Duodenal mucosa (tissue), 2 donors: ENCODE data around the gene CISH.

Experiments used
- H3K27ac ChIP-seq: one replicate; pipeline ENCODE4 v1.7.0; 2013; ENCODE audit warnings: low read depth, low read length
- H3K27me3 ChIP-seq, 2 donors: one replicate each; pipeline ENCODE4 v1.7.0; 2013; ENCODE audit warnings: low read length in 2 of 2, control low read depth in 1 of 2; ENCODE audit not compliant: insufficient read depth in 2 of 2, control insufficient read depth in 1 of 2
- H3K36me3 ChIP-seq, 2 donors: one replicate each; pipeline ENCODE4 v1.7.0; 2013; ENCODE audit warnings: low read length in 2 of 2, control low read depth in 1 of 2; ENCODE audit not compliant: insufficient read depth in 2 of 2, control insufficient read depth in 1 of 2
- H3K4me1 ChIP-seq, 2 donors: one replicate each; pipeline ENCODE4 v1.7.0; 2013; ENCODE audit warnings: low read length in 2 of 2, control low read depth in 1 of 2; ENCODE audit not compliant: insufficient read depth in 2 of 2, control insufficient read depth in 1 of 2
- H3K4me3 ChIP-seq, 2 donors: one replicate each; pipeline ENCODE4 v1.7.0; 2013; ENCODE audit warnings: low read length in 2 of 2, low read depth in 1 of 2
- H3K9ac ChIP-seq, 2 donors: one replicate each; pipeline ENCODE4 v1.7.0; 2013; ENCODE audit warnings: low read length in 2 of 2, low read depth in 1 of 2
- H3K9me3 ChIP-seq, 2 donors: one replicate each; pipeline ENCODE4 v1.7.0; 2013; ENCODE audit warnings: low read length in 2 of 2, control low read depth in 1 of 2; ENCODE audit not compliant: control insufficient read depth in 1 of 2

CISH gene

DNA sequence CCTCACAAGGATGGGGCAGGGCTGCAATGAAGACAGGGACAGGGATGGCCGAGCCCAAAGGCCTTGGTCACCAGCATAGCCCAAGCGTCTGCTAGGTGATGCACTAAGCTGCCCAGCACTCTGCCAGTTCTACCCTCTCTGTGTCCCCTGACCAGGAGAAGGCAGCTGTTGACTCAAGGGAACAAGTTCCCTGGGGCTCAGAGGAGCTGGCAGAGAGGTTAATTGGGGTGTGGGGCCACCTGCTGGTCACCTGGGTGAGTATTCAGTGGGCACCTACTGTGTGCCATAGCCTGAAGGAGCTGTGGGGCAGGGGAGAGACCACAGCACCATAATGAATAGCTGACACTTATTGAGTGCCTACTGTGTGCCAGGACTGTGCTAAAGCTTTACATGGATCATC lies 41.1 kb upstream of the CISH start:
- Histone ChIP-seq H3K27ac (no peak overlapping the region), H3K36me3 (peaks cover 0 to 13% of the 10 kb centered on the region in 2 donors), H3K4me1 (no peaks in the 10 kb centered on the region), H3K9ac (no peak overlapping the region), H3K9me3 (no peaks in the 10 kb centered on the region), H3K27me3 (no peaks in the 10 kb centered on the region), H3K4me3 (no peak overlapping the region)

DNA sequence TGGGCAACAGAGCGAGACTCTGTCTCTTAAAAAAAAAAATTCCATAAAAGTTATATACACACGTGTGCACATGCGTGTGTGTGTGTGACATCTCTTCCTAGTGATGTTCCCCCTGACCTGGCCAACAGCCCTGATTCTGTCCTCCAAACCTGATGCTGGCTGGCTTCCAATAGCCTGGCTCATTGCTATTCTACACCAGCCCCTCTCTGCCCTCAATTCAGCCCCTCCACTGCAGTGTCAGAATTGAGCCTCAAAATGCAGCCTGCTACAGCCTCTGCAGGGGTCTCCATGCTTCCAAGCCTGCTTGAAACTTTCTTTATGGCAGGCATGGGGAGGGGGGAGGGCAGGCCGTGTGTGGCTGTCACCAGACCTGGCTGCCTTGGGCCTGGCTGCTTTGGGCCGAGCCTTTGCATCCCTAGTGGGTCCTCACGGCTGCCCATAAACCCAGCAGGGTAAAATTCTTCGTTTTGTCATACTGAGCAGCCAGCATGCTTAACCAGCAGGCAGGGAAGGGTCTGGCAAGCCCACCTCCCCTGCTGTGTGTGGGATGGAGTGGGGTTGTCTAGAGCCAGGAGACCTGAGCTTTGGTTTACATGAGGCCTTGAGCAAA lies 40.5 kb upstream of the CISH start:
- Histone ChIP-seq H3K9me3 (no peaks in the 10 kb centered on the region), H3K27me3 (no peaks in the 10 kb centered on the region), H3K36me3 (peaks cover 5 to 19% of the 10 kb centered on the region in 2 donors), H3K4me3 (no peak overlapping the region), H3K4me1 (no peaks in the 10 kb centered on the region), H3K27ac (no peak overlapping the region), H3K9ac (no peak overlapping the region)

DNA sequence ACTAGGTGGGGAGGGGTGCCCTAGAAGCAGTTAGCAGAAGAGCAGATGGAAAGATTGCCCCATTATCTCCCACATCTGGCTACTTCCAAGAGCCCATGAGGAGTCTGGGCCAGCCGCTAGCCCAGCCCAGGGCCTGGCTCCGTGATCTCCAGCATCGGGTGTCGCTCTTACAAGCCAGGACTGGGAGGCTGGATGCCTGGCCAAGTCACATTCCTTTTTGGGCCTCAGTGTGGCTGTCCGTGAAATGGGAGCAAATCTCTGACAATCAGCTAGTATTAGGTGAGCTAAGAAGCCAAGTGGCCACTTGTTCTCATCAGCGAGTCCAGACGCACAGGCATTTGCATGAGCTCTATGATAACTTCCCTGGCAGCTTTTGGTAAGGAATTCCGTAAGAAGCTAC lies 39.9 kb upstream of the CISH start:
- H3K9me3 ChIP-seq: no peaks in the 10 kb centered on the region
- no peaks in the 10 kb centered on the region for H3K27me3 ChIP-seq
- H3K9ac ChIP-seq: no peak overlapping the region
- no peak overlapping the region for H3K27ac ChIP-seq
- H3K4me1 ChIP-seq: no peaks in the 10 kb centered on the region
- H3K4me3 ChIP-seq: no peak overlapping the region
- peaks cover 5 to 25% of the 10 kb centered on the region in 2 donors for H3K36me3 ChIP-seq

DNA sequence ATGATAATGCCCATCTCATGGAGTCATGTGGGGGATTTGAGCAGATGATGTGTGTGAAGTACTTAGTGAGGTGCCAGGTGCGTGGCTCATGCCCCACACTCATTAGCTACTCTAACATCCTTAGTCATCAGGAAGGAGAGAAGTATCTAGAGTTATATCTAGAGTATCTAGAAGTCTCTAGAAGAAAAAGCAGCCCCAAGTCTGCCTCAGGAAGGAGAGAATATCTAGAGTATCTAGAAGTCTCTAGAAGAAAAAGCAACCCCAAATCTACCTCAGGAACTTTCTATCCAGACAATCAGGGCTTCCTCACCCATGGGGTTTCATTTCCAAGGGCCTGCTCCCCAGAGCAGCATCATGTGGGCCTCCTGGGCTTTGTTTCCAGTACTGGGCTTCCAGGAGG lies 38.4 kb upstream of the CISH start:
- Histone ChIP-seq H3K27me3 (no peaks in the 10 kb centered on the region), H3K9ac (no peak overlapping the region), H3K9me3 (no peaks in the 10 kb centered on the region), H3K4me3 (no peak overlapping the region), H3K4me1 (no peaks in the 10 kb centered on the region), H3K36me3 (peaks cover 12 to 37% of the 10 kb centered on the region in 2 donors), H3K27ac (no peak overlapping the region)

DNA sequence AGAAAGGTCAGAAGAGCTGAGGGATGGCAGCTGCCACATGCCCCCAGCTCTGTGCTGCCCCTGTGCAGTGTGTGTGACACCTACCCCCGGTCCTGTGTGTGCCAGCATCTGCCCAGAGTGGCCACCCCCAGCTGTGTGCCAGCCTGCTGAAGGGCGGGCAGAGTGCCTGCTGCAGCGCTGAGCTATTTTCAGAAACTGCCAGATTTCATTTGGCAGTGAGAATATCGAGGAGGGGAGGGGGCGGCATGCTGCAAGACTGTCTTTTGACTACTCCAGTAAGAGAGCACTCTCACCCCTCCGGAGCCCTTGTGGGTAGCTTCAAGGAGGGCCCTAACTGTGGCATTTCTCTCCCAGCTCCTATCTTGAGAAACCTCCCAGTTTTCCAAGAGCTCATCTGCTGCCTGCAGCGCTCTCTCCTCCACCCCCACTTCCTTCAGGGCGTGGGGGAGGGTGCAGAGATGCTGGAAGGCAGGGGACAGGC lies 37.9 kb upstream of the CISH start:
- peaks cover 14 to 43% of the 10 kb centered on the region in 2 donors for H3K36me3 ChIP-seq
- H3K9ac ChIP-seq: no peak overlapping the region
- H3K4me1 ChIP-seq: no peaks in the 10 kb centered on the region
- no peaks in the 10 kb centered on the region for H3K9me3 ChIP-seq
- H3K4me3 ChIP-seq: no peak overlapping the region
- no peak overlapping the region for H3K27ac ChIP-seq
- no peaks in the 10 kb centered on the region for H3K27me3 ChIP-seq

DNA sequence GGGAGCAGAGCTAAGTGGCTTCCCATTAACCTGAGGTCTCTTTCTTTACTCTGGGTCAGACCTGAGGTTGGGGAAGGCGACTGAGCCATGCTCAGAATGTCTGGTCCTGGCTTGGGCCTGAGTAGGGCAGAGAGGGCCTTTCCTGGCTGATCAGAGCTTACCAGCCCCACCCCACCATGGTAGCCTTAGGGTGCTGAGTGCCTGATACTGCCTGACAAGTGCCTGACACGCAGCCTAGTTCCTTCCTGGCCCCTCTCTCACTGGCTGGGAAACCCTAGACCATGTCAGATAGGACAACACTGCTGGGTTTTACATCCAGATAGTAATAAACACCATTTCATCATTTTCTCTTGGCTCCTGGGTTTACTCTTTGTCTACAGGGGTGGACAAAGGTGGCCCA lies 37.4 kb upstream of the CISH start:
- Histone ChIP-seq H3K9ac (no peak overlapping the region), H3K4me3 (no peak overlapping the region), H3K4me1 (no peaks in the 10 kb centered on the region), H3K36me3 (peaks cover 19 to 48% of the 10 kb centered on the region in 2 donors), H3K9me3 (no peaks in the 10 kb centered on the region), H3K27ac (no peak overlapping the region), H3K27me3 (no peaks in the 10 kb centered on the region)

DNA sequence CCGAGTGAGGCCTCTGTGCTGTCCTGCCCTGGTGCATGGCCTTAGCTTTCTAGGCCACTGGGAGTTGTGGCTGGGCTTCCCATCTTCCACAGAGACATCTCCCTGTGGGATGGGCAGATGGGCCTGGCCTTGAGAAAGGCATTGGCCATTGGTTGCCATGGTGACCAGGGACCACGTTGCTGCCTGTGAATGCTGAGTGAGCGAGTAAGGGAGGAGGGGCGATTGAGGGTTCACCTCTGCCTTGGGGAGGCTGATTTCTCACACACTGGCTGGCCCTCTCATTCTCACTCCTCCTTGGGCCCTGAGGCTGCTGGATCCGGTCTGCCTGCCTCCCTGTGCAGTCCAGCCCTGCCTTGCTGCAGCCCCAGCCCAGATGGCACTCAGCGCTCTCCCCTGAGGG lies 36.7 kb upstream of the CISH start:
- H3K36me3 ChIP-seq: peaks cover 25 to 54% of the 10 kb centered on the region in 2 donors
- H3K9ac ChIP-seq: no peak overlapping the region
- H3K27ac ChIP-seq: no peak overlapping the region
- no peaks in the 10 kb centered on the region for H3K4me1 ChIP-seq
- H3K9me3 ChIP-seq: no peaks in the 10 kb centered on the region
- H3K4me3 ChIP-seq: no peak overlapping the region
- no peaks in the 10 kb centered on the region for H3K27me3 ChIP-seq

DNA sequence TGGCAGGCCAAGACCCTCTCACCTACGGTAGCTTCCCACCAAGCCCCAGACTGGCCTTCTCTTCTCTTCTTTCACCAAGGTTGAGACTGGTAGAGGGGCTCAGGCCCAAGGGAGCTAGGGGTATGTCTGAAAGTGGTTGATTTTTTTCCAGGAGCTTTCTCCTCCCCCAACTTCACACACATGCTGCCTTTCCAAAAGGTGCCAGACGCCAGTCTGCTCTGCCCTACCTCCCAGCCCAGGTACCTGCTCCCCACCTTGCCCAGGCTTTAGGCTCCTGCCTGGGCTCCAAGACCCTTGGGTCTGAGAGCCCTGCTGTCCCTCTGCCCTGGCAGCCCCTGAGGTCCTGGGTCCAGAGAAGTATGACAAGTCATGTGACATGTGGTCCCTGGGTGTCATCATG lies 33.8 kb upstream of the CISH start:
- no peak overlapping the region for H3K4me3 ChIP-seq
- H3K36me3 ChIP-seq: peaks cover 40 to 82% of the 10 kb centered on the region in 2 donors
- H3K27me3 ChIP-seq: no peaks in the 10 kb centered on the region
- H3K9ac ChIP-seq: no peak overlapping the region
- H3K4me1 ChIP-seq: no peaks in the 10 kb centered on the region
- no peak overlapping the region for H3K27ac ChIP-seq
- H3K9me3 ChIP-seq: no peaks in the 10 kb centered on the region

GRCh38 chr3:50644561-50644960 lies 33.0 kb upstream of the CISH start:
- Histone ChIP-seq H3K36me3 (peaks cover 40 to 85% of the 10 kb centered on the region in 2 donors), H3K4me3 (no peak overlapping the region), H3K4me1 (no peaks in the 10 kb centered on the region), H3K9ac (no peak overlapping the region), H3K27ac (no peak overlapping the region), H3K27me3 (no peaks in the 10 kb centered on the region), H3K9me3 (no peaks in the 10 kb centered on the region)

DNA sequence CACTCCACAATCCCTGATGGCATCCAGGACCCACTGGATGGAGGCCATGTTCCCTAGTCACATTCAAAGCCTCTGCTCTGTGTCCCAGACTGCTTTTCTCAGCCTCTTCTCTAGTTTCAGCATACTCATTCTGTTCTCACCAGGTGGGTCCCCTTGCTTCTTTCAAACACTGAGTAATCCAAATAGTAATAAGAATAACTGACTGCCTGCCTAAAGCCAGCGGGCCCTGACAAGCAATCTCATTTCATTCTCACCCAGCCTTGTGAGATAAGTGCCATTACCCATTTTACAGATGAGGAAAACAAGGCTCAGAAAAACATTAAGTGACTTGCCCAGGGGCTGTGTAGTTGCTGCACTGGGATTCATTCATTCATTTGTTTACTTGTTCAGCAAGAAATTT lies 30.8 kb upstream of the CISH start:
- Histone ChIP-seq H3K4me1 (no peaks in the 10 kb centered on the region), H3K36me3 (peaks cover 37 to 72% of the 10 kb centered on the region in 2 donors), H3K27ac (no peak overlapping the region), H3K9ac (no peak overlapping the region), H3K4me3 (no peak overlapping the region), H3K27me3 (no peaks in the 10 kb centered on the region), H3K9me3 (no peaks in the 10 kb centered on the region)
